K562 (cell line): ENCODE results near the gene LYPLA2. TPM values are rescaled to one million over a fixed set of nuclear protein-coding genes. Genes with fewer than 3 reads are reported as not detected.

Experiments used
- CC2D1A ChIP-seq: fragments of 450-650 bp; IDR thresholded peaks from 2 replicates; pipeline ENCODE4 v1.6.1; 2017; ENCODE audit warnings: mild to moderate bottlenecking
- EGR1 ChIP-seq: fragments of 450-650 bp; conservative IDR thresholded peaks from 2 replicates; pipeline ENCODE4 v1.6.1; 2017; ENCODE audit warnings: mild to moderate bottlenecking
- FIP1L1 ChIP-seq: fragments of 200-400 bp; formaldehyde crosslinking; IDR thresholded peaks from 2 replicates; pipeline ENCODE4 v1.6.1; 2018; ENCODE audit warnings: mild to moderate bottlenecking, low read depth, low read length; ENCODE audit not compliant: poor library complexity, severe bottlenecking
- HDGF ChIP-seq: fragments of 450-650 bp; IDR thresholded peaks from 2 replicates; pipeline ENCODE4 v1.6.1; 2016
- HMBOX1 ChIP-seq: sonication (generic); IDR thresholded peaks from 2 replicates; pipeline ENCODE4 v1.6.1; 2016
- HMG20B ChIP-seq: fragments of 250-450 bp; sonication (Bioruptor Pico); IDR thresholded peaks from 2 replicates; pipeline ENCODE4 v1.5.0; 2021; ENCODE audit warnings: mild to moderate bottlenecking
- HNRNPLL ChIP-seq: fragments of 200-400 bp; formaldehyde crosslinking; IDR thresholded peaks from 2 replicates; pipeline ENCODE4 v1.6.1; 2017; ENCODE audit warnings: low read length, low read depth, mild to moderate bottlenecking; ENCODE audit not compliant: poor library complexity, severe bottlenecking
- HSF4 ChIP-seq: fragments of 250-450 bp; sonication (Bioruptor Pico); IDR thresholded peaks from 2 replicates; pipeline ENCODE4 v2.1.2; 2022; ENCODE audit warnings: mild to moderate bottlenecking, moderate library complexity, borderline replicate concordance
- MTA3 ChIP-seq: fragments of 450-650 bp; formaldehyde crosslinking; IDR thresholded peaks from 2 replicates; pipeline ENCODE4 v1.6.1; 2017; ENCODE audit warnings: mild to moderate bottlenecking, borderline replicate concordance
- MYNN ChIP-seq, 2 experiments: sonication (generic); formaldehyde crosslinking in 1 of 2; IDR thresholded peaks; 2 replicates each; pipeline versions ENCODE4 v1.5.0 to v1.6.1; 2016 to 2020; ENCODE audit warnings: antibody characterized with exemption in 1 of 2, missing genetic modification reagents in 1 of 2
- POLR2AphosphoS5 ChIP-seq: IDR thresholded peaks from 2 replicates; pipeline ENCODE4 v1.6.1; 2011; ENCODE audit warnings: mild to moderate bottlenecking, low read depth, low read length, moderate library complexity; ENCODE audit not compliant: control insufficient read depth, insufficient read depth
- SPI1 ChIP-seq: IDR thresholded peaks from 2 replicates; pipeline ENCODE4 v1.6.1; 2011; ENCODE audit warnings: low read depth, low read length, control low read depth, borderline replicate concordance
- TAF1 ChIP-seq: IDR thresholded peaks from 2 replicates; pipeline ENCODE4 v1.6.1; 2011; ENCODE audit warnings: mild to moderate bottlenecking, low read length, moderate library complexity; ENCODE audit not compliant: insufficient read depth, control insufficient read depth, severe bottlenecking; ENCODE audit errors: extremely low read depth
- TGIF2 ChIP-seq: sonication (generic); formaldehyde crosslinking; IDR thresholded peaks from 2 replicates; pipeline ENCODE4 v1.8.1; 2022; ENCODE audit warnings: mild to moderate bottlenecking, missing genetic modification reagents, moderate library complexity
- ZBTB17 ChIP-seq: fragments of 450-650 bp; formaldehyde crosslinking; IDR thresholded peaks from 2 replicates; pipeline ENCODE4 v1.4.0; 2020; ENCODE audit warnings: mild to moderate bottlenecking
- polyA plus RNA-seq, 8 experiments: library from polyadenylated mRNA; depleted of rRNA in 4 of 8; stranded (reverse) in 5 of 8; unstranded in 3 of 8; fragments of >200 nt; fragmentation: Nextera tagmentation in 2 of 8; fragmentation: Illumina TruSeq in 1 of 8; extraction: Ambion mirVana in 2 of 8; extraction: Trizol in 1 of 8; gene quantifications; 2 replicates each; pipeline versions ENCODE4 v1.2.1 to v1.2.3, GENCODE V29; 2011 to 2014; ENCODE audit warnings: inconsistent platforms in 1 of 8, missing spikeins in 1 of 8
- total RNA-seq, 7 experiments: library from RNA; depleted of rRNA in 6 of 7; stranded (reverse); fragments of >200 nt in 6 of 7; fragmentation: Illumina TruSeq in 2 of 7; extraction: Trizol in 2 of 7; gene quantifications; 2 replicates each; pipeline versions ENCODE4 v1.2.1 to v1.2.3, GENCODE V29; 2011 to 2021; ENCODE audit warnings: low replicate concordance in 1 of 7
- TF ChIP-seq, protein P1 (sequence below): sonication (generic); formaldehyde crosslinking; IDR thresholded peaks from 2 replicates; pipeline ENCODE4 v1.8.1; 2023; ENCODE audit warnings: missing genetic modification reagents, mild to moderate bottlenecking, borderline replicate concordance
- TF ChIP-seq, protein P2 (sequence below): fragments of 450-650 bp; formaldehyde crosslinking; IDR thresholded peaks from 2 replicates; pipeline ENCODE4 v1.4.0; 2020; ENCODE audit warnings: mild to moderate bottlenecking, moderate library complexity

The LYPLA2 gene
- total and polyA plus RNA-seq, 9 of the 15 experiments (the other 6 are each of a cell fraction or from before 2014, with no cell fraction given): 3.9 to 128 (median 60.1) TPM

DNA sequence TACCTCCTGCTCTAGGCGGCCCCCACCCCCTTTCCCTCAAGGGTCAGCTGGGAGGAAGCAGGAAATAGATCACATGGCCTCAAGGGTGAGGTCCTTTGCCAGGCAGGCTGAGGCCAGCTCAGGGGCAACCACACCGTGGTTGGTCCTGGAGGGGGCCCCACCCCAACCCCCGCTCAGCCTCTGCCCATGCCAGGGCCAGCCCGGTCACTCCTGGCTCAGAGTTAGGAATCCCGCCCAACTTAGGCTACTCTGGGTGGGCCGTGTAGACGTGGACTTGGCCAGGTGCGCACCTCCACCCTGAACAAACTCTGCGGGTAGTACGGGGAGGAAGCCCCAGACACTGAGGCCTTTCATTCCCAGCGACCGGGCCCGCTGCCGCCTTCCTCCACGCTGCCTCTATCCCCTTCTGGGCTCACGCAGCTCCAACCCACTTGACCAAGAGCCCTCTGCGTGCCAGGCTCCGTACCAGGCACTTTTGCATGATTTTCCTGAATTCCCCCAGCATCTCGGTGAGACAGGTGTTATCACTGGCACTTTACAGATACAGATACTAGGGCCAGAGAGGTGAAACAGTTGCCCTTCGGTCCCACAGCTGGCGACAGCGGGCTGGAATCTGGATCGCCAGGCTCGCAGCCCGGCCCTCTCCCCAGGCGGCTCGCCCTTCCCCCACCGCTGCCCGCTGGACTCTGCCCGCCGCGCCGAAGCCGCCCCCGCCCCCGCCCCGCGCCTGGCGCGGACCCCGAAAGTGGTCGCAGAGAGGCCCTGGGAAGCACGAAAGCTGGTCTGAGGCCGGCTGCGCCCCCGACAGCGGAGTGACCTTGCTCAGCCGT, 8.8 kb downstream of the LYPLA2 start (continued):
- peak; percentile 74 for TF ChIP-seq POLR2AphosphoS5
- TF ChIP-seq EGR1: peak; percentile 34
- no peak for TF ChIP-seq CC2D1A
- TF ChIP-seq HMBOX1: peak; percentile 47; the same call in 1 of the 2 replicates
- TF ChIP-seq ZBTB17 (CRISPR knock-in tag): peak; percentile 53; the same call in 1 of the 2 replicates
- TF ChIP-seq HNRNPLL: no peak
- TF ChIP-seq, protein P1, sequence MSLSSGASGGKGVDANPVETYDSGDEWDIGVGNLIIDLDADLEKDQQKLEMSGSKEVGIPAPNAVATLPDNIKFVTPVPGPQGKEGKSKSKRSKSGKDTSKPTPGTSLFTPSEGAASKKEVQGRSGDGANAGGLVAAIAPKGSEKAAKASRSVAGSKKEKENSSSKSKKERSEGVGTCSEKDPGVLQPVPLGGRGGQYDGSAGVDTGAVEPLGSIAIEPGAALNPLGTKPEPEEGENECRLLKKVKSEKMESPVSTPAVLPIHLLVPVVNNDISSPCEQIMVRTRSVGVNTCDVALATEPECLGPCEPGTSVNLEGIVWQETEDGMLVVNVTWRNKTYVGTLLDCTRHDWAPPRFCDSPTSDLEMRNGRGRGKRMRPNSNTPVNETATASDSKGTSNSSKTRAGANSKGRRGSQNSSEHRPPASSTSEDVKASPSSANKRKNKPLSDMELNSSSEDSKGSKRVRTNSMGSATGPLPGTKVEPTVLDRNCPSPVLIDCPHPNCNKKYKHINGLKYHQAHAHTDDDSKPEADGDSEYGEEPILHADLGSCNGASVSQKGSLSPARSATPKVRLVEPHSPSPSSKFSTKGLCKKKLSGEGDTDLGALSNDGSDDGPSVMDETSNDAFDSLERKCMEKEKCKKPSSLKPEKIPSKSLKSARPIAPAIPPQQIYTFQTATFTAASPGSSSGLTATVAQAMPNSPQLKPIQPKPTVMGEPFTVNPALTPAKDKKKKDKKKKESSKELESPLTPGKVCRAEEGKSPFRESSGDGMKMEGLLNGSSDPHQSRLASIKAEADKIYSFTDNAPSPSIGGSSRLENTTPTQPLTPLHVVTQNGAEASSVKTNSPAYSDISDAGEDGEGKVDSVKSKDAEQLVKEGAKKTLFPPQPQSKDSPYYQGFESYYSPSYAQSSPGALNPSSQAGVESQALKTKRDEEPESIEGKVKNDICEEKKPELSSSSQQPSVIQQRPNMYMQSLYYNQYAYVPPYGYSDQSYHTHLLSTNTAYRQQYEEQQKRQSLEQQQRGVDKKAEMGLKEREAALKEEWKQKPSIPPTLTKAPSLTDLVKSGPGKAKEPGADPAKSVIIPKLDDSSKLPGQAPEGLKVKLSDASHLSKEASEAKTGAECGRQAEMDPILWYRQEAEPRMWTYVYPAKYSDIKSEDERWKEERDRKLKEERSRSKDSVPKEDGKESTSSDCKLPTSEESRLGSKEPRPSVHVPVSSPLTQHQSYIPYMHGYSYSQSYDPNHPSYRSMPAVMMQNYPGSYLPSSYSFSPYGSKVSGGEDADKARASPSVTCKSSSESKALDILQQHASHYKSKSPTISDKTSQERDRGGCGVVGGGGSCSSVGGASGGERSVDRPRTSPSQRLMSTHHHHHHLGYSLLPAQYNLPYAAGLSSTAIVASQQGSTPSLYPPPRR: no peak
- peak; percentile 45; the same call in 1 of the 2 replicates for TF ChIP-seq MTA3
- TF ChIP-seq HMG20B (CRISPR knock-in tag): no peak
- peak; percentile 62 for TF ChIP-seq TAF1
- no peak for TF ChIP-seq HDGF
- TF ChIP-seq FIP1L1: no peak
- no peak for TF ChIP-seq SPI1
- TF ChIP-seq MYNN (IDR thresholded peaks at IDR 0.05): peak; percentile 81; the same call in 1 of the 2 replicates
- no peak for TF ChIP-seq MYNN (CRISPR knock-in tag; IDR thresholded peaks at IDR 0.05)
- TF ChIP-seq HSF4 (CRISPR knock-in tag): no peak
- TF ChIP-seq TGIF2 (CRISPR knock-in tag): no peak
- TF ChIP-seq, protein P2, sequence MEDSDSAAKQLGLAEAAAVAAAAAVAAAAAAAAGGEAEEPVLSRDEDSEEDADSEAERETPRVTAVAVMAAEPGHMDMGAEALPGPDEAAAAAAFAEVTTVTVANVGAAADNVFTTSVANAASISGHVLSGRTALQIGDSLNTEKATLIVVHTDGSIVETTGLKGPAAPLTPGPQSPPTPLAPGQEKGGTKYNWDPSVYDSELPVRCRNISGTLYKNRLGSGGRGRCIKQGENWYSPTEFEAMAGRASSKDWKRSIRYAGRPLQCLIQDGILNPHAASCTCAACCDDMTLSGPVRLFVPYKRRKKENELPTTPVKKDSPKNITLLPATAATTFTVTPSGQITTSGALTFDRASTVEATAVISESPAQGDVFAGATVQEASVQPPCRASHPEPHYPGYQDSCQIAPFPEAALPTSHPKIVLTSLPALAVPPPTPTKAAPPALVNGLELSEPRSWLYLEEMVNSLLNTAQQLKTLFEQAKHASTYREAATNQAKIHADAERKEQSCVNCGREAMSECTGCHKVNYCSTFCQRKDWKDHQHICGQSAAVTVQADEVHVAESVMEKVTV (CRISPR knock-in tag): no peak
